Right lobe of liver (tissue), 4 donors: ENCODE measurements around the gene KRTCAP2.

Experiments used
- CTCF ChIP-seq, 4 donors: fragments of 200-600 bp in 3 of 4; fragments of 450-650 bp in 1 of 4; IDR thresholded peaks; one replicate each; pipeline versions ENCODE4 v1.5.1 to v1.8.0; 2016 to 2022; ENCODE audit warnings: antibody characterized with exemption in 4 of 4, mild to moderate bottlenecking in 2 of 4
- POLR2A ChIP-seq: fragments of 450-650 bp; IDR thresholded peaks from one replicate; pipeline ENCODE4 v1.6.1; 2017; ENCODE audit warnings: antibody characterized with exemption, mild to moderate bottlenecking
- donor health status: DM: no; HTN: no; CAD: no.
- donor health status: DM: no; HTN: no; CAD: no.
- donor health status: DM: no; HTN: yes; CAD: no.

- TF ChIP-seq POLR2A (no peak), CTCF (IDR thresholded peaks at IDR 0.05) (no peak)
Observed at GRCh38 chr1:155191904-155192303, 18.8 kb upstream of the KRTCAP2 start.
